A549 (cell line): ENCODE measurements around the gene RPS6KA1.

Source experiments
- NR3C1 ChIP-seq: fragments of >200 bp; sonication (Bioruptor Twin); formaldehyde crosslinking; IDR thresholded peaks from 3 replicates; pipeline ENCODE4 v1.6.1; 2017
- POLR2A ChIP-seq: IDR thresholded peaks from 2 replicates; pipeline ENCODE4 v1.6.1; 2012; ENCODE audit warnings: mild to moderate bottlenecking, low read length
- ZFP36 ChIP-seq: fragments of 450-650 bp; IDR thresholded peaks from 2 replicates; pipeline ENCODE4 v1.6.1; 2014; ENCODE audit warnings: borderline replicate concordance; ENCODE audit not compliant: partially characterized antibody
- TF ChIP-seq, protein P1 (sequence below): fragments of >200 bp; sonication (Bioruptor Twin); formaldehyde crosslinking; IDR thresholded peaks from 3 replicates; pipeline ENCODE4 v1.5.1; 2016

DNA sequence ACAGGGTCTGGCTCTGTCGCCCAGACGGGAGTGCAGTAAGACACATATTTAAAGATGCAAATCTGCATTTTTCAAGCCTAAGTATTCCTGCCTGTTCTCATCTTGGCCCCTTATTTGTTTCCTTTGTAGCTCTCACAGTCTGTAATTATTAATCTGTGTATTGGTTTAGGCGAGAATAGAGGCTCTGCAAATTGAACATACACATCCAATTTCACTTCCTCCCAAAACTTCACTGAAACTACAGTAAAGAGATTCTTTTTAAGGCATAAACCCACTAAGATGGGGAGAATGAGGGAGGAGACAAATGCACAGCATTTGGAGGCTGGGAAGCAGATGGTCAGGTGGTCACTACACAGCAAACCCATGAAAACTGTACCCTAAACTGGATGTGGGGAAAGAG, 36.3 kb upstream of the RPS6KA1 start:
- no peak for TF ChIP-seq ZFP36
- TF ChIP-seq, protein P1, sequence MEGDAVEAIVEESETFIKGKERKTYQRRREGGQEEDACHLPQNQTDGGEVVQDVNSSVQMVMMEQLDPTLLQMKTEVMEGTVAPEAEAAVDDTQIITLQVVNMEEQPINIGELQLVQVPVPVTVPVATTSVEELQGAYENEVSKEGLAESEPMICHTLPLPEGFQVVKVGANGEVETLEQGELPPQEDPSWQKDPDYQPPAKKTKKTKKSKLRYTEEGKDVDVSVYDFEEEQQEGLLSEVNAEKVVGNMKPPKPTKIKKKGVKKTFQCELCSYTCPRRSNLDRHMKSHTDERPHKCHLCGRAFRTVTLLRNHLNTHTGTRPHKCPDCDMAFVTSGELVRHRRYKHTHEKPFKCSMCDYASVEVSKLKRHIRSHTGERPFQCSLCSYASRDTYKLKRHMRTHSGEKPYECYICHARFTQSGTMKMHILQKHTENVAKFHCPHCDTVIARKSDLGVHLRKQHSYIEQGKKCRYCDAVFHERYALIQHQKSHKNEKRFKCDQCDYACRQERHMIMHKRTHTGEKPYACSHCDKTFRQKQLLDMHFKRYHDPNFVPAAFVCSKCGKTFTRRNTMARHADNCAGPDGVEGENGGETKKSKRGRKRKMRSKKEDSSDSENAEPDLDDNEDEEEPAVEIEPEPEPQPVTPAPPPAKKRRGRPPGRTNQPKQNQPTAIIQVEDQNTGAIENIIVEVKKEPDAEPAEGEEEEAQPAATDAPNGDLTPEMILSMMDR = no peak
- no peak for TF ChIP-seq POLR2A
- TF ChIP-seq NR3C1 = no peak
